HG03280 (cell line): ENCODE results near the gene APOBEC3H.

ENCODE experiments used
- ATAC-seq: cut with Tn5 transposase; IDR thresholded peaks from one replicate; pipeline ENCODE4 v1.9.1; 2021; ENCODE audit warnings: mild to moderate bottlenecking, moderate library complexity; ENCODE audit not compliant: unreplicated experiment

The APOBEC3H gene

DNA sequence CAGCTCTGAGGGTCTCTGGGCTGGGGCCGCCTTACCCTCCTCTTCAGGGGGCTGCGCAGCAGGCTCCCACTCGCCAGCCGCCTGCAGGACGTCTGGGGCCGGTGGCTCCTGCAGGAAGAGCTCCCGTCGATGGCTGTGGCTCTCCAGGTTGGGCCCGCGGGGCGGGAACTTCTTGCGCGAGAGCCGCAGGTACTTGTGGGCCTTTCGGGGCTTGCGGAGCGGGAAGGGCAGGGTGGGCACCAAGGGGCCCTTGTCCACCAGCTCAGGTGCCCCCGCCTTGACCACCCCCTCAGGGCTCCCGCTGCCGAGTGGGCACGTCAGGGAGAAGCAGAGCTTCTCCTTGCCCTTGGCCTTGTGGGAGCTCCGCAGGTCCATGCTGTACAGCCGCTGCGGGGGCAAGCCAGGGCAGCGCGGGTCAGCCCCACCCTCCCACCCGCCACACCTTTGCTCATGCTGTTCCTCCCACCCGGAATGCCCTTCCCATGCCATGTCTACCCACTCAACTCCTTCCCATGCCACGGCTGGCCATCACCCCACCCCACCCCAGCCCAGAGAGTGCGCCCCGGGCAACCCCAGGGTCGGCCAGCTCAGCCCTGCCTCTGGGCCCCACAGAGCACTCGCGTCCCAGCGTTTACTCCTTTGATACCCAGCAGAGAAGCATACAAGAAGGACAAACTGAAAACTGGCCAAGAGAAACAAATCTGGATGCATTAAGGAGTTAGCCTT, 37.5 kb downstream of the APOBEC3H start:
- no peak for ATAC-seq

DNA sequence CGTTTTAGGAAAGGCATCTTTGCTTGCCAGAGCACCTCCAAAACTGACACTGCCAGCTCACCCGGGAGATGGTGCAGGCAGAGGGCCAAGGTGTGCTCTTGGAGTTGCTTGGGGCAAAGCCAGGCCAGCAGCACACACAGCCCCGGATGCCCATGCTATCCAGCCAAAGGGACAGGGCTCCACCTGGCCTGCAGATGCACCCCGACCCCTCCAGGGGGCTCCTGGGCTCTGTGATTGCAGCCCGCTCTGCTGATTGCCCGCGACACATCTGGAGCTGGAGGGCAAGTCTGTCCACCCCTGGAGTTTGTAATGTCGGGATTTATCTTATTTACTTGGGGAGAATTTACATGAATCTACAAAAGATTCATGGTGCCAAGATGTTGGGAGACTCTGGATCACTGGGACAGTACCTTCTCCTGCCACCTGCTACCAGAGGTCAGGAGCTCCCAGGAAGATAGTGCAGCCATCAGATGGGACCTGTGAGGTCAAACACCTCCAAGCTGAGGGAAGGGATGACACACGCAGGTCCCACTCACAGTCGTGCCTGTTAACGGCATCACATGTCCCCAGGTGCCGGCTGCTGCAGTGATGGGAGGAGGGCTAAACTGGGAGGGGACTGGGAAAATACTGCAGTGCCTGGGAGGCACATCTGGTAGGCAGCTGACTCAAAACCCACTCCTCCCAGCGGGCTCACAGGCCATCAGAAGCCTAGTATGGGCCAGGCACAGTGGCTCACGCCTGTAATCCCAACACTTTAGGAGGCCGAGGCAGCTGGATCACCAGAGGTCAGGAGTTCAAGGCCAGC, 38.2 kb downstream of the APOBEC3H start:
- no peak for ATAC-seq

DNA sequence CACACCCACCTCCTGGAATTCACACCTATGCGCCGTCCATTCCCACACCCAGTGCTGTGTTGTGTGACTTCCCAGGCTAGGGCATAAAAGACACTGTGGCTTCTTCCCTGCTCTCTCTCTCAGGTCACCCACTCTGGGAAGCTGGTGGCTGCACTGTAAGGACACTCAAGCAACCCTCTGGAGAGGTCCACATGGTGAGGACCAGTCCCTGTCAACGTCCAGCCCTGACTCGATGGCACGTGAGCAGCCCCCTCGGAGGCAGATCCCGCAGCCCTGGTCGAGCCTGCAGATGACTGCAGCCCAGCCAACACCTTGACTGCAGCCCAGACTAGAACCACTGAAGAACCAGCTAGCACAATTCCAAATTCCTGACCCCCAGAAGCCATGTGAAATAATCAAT, 39.3 kb downstream of the APOBEC3H start:
- ATAC-seq: no peak

DNA sequence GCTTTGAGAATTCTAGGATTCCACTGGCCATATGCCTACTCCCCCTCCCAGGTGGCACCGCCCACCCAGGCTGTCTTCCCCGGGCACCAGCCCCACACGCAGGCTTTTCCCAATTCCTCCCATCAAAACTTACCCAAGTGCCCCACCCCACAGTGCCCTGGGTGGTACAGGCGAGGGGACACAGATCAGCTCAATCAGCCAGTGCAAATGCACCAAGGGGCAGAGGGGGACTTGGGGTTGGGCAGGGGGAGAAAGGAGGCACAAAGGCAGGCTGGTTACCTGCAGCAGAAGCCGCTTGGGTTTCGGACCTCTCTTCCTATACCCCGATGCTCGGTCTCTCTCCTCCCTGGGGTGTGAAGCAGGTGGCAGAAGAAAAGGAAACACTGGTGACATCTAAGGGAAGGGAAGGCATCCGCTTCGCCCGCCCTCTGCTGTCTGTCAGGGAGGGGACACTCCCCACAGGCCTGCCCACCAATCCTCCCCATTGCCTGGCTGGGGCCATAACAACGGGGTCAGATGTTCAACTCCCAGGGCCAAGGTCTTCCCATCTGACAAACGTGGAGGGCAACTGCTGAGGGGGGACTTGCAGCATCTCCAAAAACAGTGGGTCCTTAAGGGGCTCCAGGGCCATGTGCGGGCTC, 41.4 kb downstream of the APOBEC3H start:
- ATAC-seq: no peak

DNA sequence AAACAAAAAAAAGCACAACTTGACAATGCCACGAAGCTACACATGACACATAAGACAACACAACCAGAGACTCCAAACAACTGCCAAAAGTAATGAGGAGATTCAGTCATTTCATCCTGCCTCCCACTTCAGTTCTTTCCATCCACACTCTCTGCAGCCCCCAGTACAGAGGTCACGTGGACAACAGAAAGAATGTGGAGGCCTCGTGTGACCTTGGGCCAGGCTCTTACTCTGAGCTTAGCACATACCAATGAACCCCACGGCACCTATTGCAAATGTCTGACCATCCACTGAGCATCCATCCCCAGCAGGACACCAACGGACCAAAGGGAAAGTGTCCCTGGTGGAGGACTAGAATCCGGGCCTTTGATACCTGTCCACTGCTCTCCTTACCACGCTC, 42.9 kb downstream of the APOBEC3H start:
- no peak for ATAC-seq

DNA sequence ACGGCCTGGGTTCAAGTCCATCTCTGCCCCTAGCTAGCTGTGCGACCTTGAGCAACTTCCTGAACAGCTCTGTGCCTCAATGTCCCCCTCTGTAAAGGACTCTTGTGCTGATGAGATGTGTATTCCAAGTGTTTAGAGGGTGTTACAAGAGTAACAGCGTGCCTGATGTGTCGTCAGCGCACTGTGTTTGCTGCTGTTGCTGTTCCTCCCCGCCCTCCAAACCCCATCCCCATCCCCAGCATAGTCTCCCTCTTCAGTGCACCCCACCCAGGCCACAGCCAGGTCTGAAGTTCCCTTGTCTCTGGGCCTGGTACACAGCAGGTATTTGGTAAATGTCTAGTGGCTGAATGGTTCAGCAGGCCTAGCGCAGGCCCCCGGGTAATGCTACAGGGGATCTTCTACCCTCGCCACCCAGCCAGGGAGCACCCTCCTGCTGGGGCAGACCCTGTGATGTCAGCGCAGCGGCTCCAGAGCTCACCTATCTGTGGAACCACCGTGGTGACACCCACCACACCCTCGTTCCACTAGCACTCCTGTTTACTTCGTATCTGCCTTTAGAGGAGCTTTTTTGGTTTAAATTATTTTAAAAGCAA, 45.1 kb downstream of the APOBEC3H start:
- no peak for ATAC-seq

DNA sequence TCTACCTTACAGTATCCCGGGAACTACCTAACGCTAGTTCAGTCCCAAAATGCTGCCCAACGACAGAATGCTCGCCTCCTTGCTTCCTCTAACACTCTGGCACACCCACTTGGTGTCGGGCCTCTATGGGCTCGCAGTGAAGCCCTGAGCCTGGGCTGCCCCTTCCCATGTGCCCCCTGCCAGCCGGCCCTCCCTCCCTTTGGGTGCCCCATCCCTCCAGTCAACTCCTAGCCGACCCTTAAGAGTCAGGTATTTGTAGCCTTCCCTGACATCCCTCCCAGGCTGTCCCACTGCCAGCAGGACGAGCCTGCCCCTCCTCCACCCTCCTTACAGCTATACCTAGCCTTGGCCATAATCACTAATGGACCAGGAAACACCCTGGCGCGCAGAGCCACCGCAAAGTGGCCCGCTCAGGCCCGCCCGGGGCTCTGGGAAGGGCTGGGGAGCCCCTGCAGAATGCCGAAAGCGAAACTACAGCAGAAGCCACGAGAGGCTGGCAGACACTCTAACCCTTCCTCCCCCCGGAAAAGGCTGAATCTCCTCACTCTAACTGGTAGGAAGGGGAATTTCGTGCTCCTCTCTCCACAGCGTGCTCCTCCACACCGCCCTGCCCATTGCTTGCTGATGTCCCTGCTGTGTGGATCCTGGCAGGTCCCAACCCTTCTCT, 47.2 kb downstream of the APOBEC3H start:
- peak; percentile 28 for ATAC-seq

DNA sequence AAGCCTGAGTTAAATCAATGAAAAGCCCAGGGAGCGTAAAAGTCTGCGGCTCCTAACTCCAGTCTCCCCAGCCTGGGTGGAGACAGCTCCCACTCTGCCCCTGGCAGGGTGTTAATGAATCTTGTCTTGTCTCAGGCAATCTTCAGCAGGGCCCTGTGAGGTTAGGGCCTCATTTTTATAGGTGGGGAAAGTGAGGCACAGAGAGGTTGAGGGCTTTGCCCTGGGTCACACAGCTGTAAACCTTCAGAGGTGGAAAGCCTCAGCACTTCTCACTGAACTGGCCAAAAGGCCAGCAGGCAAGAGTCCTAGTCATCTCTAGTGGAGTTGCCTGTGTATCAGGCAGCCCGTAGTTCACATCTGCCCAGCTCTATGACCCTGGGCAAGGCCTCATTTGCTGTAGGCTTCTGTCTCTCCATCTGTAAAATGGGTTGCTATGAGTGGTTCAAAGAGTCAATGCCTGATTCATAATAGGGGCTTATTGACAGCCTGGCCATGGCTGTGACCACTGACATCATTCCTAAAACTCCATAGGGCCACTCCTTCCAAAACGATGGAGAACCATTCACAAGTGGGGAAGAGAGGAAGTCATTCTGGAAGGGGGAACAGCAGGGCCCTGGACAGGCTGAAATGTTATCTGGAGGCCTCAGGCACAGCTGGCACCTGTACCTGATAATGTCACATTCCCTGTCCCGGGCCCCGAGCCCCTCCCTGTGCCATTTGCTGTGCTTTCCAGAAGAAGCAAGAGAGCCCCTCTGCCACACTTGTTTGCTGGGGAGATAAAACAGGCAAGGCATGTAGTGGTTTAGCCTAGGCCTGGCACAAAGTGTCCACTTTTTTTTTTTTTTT, 49.4 kb downstream of the APOBEC3H start:
- no peak for ATAC-seq

DNA sequence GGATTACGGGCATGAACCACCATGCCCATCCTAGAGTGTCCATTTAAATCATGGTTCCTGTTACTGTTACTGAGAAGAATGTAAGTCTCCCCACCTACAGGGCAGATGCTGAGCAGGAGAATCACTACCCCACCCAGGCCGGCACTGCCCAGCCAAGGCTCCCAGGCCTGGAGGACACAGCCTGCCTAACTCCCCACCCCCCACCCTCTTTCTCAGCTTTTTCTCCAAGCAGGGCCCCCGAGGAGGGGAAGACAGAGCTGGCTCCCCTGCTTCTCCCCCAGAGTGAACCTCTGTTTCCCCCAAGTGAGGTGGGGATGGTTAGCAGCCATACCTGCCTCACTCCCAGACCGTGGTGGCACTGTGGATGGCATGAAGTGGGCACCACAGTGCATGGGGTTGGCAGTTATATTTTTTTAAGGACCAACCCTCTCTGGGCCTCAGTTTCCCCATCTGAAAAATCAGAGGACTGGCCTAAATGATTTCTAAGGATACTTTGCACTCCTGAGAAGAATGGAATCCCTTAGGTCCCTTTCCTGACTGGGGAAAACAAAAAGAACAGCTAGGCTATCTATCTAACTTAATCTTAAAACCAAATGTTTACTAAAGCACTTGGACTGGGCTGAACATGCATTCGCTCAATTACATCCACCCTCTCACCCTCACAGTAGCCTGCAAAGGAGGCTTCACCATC, 50.4 kb downstream of the APOBEC3H start:
- no peak for ATAC-seq

DNA sequence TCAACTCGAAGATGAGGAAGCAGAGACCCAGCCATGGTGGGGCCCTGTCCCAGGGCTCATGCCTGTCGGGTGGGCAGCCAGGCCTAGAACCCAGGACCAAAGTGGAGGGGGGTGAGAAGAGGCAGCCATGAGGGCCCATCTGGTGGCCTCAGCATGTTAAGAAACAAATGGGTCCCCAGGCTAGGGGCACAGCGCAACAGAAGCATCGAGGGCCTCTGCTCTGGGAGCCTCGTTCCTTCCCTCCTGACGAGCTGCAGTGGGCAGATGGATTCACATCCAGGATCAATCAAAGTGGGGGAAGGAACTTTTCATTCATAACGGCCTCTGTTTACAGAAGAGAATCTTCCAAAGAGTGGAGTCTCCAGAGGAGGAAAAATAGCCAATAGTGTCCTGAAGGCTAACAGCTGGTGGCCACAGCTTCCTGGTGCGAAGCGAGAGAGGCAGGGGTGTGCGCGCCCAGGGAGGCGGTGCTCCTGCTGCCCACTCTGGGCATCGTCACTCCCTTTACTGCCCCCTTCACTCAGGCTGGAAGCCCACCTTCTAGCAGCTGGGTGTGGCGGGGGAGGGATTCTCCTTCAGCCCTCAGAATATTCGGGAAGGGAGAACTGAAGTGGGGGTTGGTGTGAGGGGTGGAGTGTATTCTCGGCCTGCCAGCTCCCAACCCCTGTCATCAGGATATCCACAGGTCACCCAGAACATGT, 51.1 kb downstream of the APOBEC3H start:
- no peak for ATAC-seq

DNA sequence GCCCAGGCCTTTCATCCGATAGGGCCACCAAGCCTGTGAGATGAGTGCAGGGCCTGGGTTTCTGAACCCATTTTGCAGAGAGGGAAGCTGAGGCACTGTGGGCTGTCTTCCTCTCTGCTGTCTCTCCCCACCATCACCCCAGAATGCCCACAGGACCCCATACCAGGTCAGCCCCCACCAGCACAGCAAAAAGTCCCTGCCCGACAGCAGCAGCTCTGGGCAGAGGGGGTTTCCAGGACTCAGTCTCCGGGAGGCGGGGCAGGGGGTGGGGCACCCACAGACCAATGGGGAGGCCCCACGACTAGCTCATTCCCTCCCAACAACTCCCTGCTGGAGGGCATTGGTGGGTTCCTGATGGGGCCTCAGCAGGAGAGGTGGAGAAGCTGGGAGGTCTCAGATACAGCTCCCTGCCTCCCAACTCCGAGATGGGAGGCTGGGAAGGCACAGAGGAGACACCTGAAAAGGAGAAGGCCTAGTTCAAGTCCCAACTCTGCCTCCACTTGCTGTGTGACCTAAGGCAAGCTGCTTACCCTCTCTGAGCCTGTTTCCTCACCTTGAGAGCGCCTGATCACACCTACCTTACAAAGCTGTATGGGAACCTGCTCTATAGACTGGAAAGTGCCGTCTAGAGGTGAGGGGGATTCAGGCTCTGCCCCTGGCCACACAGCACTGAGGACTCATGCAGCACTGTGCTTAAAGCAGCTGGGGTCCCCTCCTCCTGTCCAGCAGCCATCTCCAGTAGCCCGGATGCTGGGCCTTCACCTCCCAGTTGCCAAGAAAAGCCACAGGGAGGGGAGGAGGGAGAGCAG, 51.9 kb downstream of the APOBEC3H start:
- ATAC-seq: no peak

DNA sequence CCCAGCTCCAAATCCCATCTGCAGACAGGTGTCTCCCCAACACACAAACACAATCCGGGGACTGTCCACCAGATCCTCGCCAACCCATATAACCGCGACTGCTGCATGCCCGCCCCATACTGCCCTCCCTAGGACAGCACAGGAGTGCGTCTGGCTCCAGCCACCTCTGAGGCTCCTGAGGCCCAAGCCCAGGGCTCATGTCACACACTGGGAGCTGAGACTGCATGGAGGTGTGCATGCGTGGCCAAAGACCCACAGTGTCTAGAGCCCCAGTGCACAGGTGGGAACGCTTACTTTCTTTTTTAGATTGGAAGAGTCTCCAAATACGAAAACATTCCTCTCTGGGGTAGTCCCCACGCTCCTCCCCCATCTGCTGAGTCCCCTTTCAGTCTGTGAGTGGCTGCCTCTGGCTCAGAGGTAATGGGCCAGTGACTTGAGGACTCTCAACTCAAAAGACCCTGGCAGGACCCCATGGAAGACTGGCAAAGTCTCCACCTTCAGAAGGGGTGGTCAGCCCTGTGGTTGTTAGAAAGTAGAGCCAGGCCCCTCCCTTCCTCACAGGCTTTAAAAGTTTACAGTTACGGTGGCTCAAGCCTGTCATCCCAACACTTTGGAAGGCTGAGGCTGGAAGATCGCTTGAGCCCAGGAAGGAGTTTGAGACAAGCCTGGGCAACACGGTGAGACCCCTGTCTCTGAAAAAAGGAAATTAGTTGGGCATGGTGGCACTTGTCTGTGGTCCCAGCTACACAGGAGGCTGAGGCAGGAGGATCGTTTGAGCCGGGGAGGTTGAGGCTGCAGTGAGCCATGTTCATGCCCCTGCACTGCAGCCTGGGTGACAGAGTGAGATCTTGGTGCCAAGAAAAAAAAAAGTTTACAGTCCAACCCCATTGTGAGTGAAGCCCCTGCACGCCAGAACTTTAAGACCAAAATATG, 53.1 kb downstream of the APOBEC3H start:
- no peak for ATAC-seq

DNA sequence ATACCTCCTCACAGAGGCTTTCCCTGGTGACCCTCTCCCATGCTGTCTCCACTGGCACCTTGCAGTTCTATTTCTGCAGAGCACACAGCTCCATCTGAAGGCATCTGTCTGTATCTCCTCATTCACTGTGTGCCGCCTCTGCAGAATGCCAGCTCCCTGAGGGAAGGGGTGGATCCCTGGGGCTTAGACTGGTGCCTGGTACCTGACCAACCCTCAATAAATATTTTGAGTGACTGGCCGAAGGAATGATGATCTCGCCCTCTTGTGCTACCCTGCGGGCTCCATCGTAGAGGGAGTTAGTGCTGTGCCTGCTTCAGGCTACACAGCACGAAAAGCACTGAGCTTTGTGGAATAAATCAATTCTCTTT, 53.8 kb downstream of the APOBEC3H start:
- ATAC-seq: no peak

DNA sequence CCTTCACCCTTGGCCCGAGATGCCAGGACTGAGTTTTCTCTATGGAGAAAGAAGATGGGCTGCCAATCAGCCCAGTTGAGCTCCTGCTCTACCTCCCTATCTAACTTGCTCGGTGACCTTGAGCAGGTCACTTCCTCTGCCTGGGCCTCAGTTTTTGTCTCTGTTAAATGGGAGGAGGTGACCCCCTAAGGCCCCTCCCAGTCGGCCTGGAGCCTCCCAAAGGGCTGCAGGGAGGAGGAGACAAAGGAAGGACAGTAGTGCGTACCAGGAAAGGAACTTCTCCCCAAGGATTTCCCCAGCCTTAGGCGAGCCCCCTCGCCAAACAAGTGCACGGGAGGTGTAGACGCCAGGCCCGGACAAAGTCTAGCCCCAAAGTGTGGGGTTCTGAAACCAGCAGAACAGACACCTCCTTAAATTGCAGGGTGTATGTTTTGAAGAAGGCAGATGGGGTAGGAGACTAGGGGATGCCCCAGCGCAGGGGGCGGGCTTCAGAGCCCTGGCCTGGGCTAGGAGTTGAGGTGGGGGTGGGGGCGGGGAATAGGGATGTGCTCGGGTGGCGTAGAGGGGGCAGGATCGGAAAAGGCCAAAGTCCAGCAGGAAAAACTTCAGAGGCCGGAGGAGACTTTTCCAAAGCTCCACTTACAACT, 54.4 kb downstream of the APOBEC3H start:
- ATAC-seq: no peak

DNA sequence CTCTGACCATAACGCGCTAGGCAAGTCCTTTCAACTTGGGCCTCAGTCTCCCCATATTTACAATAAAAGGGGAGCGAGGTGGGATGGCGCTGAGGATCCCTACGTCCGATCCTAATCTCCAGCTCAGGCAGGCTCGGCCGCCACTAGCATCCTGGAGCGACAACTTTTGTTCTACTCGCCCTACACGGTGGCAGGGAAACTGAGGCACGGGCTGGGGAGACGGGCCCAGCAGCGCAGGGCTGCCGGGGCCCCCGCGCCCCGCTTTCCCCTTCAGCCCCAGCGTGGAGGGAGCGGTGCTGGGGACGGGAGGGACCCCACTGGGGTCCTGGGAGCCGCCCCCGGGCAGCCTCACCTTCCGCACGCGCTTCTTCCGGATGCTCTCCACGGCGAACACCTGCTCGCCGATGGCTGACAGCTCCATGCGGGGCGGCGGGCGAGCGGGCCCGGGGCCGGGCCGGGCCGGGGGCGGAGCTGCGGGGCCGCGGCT, 55.0 kb downstream of the APOBEC3H start:
- no peak for ATAC-seq

DNA sequence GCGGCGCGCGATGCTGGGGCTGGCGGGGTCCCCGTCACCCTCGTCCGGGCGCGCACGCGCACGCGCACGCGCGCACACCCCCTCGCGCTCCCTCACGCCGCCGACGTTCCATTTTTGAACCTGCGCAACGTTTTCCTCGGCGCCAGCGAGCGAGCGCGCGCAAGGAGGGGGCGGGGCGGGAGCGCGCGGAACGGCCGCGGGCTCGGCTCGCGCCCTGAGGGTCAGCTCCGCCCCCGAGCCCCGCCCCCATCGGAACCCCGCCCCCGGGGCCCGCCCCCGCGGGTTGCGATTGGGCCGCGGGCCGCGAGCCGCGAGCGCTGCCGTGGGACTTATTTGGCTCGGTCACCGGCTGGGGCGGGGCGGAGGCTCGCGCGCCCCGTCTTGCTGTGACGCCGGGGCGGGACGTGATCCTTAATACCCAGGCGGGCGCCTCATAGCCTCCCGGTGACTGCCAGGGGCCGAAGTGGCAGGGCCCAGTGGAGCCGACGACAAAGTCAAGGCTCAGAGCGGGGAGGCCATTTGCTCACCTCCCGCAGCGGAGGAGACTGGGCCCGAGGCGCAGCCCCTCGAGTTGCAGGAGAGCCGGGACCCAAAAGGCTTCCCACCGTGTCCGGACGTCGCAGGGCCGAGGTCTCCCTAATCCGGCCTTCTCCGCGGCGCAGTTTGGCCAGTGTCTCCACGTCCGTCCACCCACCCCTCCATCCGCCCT, 55.6 kb downstream of the APOBEC3H start, which contains the start of gene CBX7:
TSS of gene CBX7 (minus strand) at position 170 of the 709 bp plus-strand sequence. CDS start 236 bp downstream, outside the sequence.
- peak; percentile 68 for ATAC-seq
